ENCODE results near the gene CREBZF.

- TF ChIP-seq, protein P1, sequence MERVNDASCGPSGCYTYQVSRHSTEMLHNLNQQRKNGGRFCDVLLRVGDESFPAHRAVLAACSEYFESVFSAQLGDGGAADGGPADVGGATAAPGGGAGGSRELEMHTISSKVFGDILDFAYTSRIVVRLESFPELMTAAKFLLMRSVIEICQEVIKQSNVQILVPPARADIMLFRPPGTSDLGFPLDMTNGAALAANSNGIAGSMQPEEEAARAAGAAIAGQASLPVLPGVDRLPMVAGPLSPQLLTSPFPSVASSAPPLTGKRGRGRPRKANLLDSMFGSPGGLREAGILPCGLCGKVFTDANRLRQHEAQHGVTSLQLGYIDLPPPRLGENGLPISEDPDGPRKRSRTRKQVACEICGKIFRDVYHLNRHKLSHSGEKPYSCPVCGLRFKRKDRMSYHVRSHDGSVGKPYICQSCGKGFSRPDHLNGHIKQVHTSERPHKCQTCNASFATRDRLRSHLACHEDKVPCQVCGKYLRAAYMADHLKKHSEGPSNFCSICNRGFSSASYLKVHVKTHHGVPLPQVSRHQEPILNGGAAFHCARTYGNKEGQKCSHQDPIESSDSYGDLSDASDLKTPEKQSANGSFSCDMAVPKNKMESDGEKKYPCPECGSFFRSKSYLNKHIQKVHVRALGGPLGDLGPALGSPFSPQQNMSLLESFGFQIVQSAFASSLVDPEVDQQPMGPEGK (CRISPR knock-in tag; IDR thresholded peaks at IDR 0.05; ENCODE audit: borderline replicate concordance) = no peak
- TF ChIP-seq ZNF565 (CRISPR knock-in tag; conservative IDR thresholded peaks at IDR 0.05; ENCODE audit: low read depth) = no peak
- no peak for TF ChIP-seq TOX (CRISPR knock-in tag; IDR thresholded peaks at IDR 0.05; ENCODE audit: borderline replicate concordance)
- TF ChIP-seq, protein P2, sequence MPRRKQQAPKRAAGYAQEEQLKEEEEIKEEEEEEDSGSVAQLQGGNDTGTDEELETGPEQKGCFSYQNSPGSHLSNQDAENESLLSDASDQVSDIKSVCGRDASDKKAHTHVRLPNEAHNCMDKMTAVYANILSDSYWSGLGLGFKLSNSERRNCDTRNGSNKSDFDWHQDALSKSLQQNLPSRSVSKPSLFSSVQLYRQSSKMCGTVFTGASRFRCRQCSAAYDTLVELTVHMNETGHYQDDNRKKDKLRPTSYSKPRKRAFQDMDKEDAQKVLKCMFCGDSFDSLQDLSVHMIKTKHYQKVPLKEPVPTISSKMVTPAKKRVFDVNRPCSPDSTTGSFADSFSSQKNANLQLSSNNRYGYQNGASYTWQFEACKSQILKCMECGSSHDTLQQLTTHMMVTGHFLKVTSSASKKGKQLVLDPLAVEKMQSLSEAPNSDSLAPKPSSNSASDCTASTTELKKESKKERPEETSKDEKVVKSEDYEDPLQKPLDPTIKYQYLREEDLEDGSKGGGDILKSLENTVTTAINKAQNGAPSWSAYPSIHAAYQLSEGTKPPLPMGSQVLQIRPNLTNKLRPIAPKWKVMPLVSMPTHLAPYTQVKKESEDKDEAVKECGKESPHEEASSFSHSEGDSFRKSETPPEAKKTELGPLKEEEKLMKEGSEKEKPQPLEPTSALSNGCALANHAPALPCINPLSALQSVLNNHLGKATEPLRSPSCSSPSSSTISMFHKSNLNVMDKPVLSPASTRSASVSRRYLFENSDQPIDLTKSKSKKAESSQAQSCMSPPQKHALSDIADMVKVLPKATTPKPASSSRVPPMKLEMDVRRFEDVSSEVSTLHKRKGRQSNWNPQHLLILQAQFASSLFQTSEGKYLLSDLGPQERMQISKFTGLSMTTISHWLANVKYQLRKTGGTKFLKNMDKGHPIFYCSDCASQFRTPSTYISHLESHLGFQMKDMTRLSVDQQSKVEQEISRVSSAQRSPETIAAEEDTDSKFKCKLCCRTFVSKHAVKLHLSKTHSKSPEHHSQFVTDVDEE (CRISPR knock-in tag; IDR thresholded peaks at IDR 0.05) = no peak
- no peak for TF ChIP-seq ARNTL (CRISPR knock-in tag; IDR thresholded peaks at IDR 0.05; ENCODE audit: borderline replicate concordance, low read depth)
- TF ChIP-seq CSRNP3 (CRISPR knock-in tag; IDR thresholded peaks at IDR 0.05) = no peak
Observed at GRCh38 chr11:85695546-85695945, 30.6 kb upstream of the CREBZF start.

Data from SK-N-SH treated with all-trans-retinoic acid at 6 μM for 48 hours (cell line).